Measurements from ENCODE around the gene COG4. TPM values are rescaled to one million over a fixed set of nuclear protein-coding genes. Genes with fewer than 3 reads are reported as not detected.
A peak's percentile ranks its signal among the peaks of the same experiment; 100 is the strongest.

Gene COG4
- total and polyA plus RNA-seq, 2 donors, result 39.6 to 63.3 TPM

DNA sequence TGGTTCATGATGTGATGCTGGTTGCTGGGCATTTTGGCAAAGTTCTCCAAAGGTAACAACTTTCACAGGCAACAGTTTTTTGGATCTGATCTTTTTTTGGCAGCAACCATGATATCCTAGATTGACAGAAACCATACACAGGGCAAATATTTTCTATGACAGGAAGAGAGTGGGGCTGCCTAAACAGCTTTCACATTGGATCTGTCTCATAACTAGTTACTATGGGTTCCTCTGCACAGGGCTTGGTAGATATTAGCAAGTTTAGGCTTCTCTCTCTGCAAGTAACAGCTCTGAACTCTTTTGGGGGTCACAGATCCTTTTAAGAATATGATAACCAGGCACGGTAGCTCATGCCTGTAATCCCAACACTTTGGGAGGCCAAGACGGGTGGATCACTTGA, 28.6 kb downstream of the COG4 start:
- WGBS, result 98% methylated on average over 2 of the region's 2 CpGs
- peaks cover 52 to 64% of the 10 kb centered on the region in 2 donors for H3K36me3 ChIP-seq (ENCODE audit: control insufficient read depth in 2 of 2, insufficient read depth in 2 of 2, low read length in 1 of 2)
- no peaks in the 10 kb centered on the region for H3K9me3 ChIP-seq (ENCODE audit: control insufficient read depth in 2 of 2, insufficient read depth in 1 of 2, low read length in 1 of 2)
- no peak for DNase-seq (ENCODE audit: low read depth in 6 of 9, low spot score in 9 of 9)
- H3K4me1 ChIP-seq (ENCODE audit: control insufficient read depth in 2 of 2, insufficient read depth in 2 of 2, low read length in 2 of 2), result no peaks in the 10 kb centered on the region
- H3K27ac ChIP-seq (ENCODE audit: low read depth in 1 of 2, low read length in 1 of 2), result no peak overlapping the region
- no peaks in the 10 kb centered on the region for H3K27me3 ChIP-seq (ENCODE audit: control insufficient read depth in 2 of 2, insufficient read depth in 1 of 2, low read length in 1 of 2)
- H3K4me3 ChIP-seq (ENCODE audit: low read length in 2 of 2), result no peak overlapping the region

DNA sequence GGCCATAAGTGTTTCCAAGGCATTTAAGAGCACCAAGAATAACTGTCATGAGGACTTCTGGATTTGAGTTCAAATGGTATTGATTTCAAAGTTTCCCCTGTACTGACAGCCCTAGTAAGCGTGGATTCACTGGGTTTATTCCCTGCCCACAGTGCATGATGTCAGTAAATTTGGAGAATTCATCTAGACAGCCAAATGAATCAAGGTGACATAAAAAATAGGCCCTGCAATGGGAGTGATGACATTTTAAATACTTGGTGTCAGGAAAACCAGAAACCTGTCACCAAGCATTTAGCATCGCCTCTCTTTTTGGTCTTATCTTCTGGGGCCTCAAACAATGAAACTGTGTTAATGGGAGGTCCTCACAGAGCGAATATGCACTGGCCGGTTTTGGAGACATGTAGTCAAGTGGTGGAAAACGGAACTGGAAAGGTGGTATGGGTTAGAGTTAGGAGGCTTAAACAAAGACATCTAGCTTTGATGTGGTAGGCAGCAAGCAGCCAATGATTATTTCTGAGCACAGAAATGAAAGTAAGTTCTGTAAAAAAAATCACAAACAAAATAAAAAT, 29.1 kb downstream of the COG4 start:
- Histone ChIP-seq H3K4me3 (ENCODE audit: low read length in 2 of 2) (no peak overlapping the region), H3K36me3 (ENCODE audit: control insufficient read depth in 2 of 2, insufficient read depth in 2 of 2, low read length in 1 of 2) (peaks cover 55 to 66% of the 10 kb centered on the region in 2 donors)
- 66% methylated on average over 5 of the region's 5 CpGs for WGBS

GRCh38 chr16:70493802-70494201, 29.6 kb downstream of the COG4 start:
- no peak for DNase-seq (ENCODE audit: low read depth in 6 of 9, low spot score in 9 of 9)
- 98% methylated on average over 3 of the region's 3 CpGs for WGBS
- H3K36me3 ChIP-seq (ENCODE audit: control insufficient read depth in 2 of 2, insufficient read depth in 2 of 2, low read length in 1 of 2), result peaks cover 55 to 62% of the 10 kb centered on the region in 2 donors
- H3K4me3 ChIP-seq (ENCODE audit: low read length in 2 of 2), result no peak overlapping the region
- H3K4me1 ChIP-seq (ENCODE audit: control insufficient read depth in 2 of 2, insufficient read depth in 2 of 2, low read length in 2 of 2), result no peaks in the 10 kb centered on the region
- H3K27me3 ChIP-seq (ENCODE audit: control insufficient read depth in 2 of 2, insufficient read depth in 1 of 2, low read length in 1 of 2), result no peaks in the 10 kb centered on the region
- no peak overlapping the region for H3K27ac ChIP-seq (ENCODE audit: low read depth in 1 of 2, low read length in 1 of 2)
- no peaks in the 10 kb centered on the region for H3K9me3 ChIP-seq (ENCODE audit: control insufficient read depth in 2 of 2, insufficient read depth in 1 of 2, low read length in 1 of 2)

More for the DNA sequence above, 29.1 kb downstream of the COG4 start:
- Histone ChIP-seq H3K9me3 (ENCODE audit: control insufficient read depth in 2 of 2, insufficient read depth in 1 of 2, low read length in 1 of 2) (no peaks in the 10 kb centered on the region), H3K4me1 (ENCODE audit: control insufficient read depth in 2 of 2, insufficient read depth in 2 of 2, low read length in 2 of 2) (no peaks in the 10 kb centered on the region), H3K27me3 (ENCODE audit: control insufficient read depth in 2 of 2, insufficient read depth in 1 of 2, low read length in 1 of 2) (no peaks in the 10 kb centered on the region), H3K27ac (ENCODE audit: low read depth in 1 of 2, low read length in 1 of 2) (no peak overlapping the region)
- peak in 1 of 9 donors; percentile 9 for DNase-seq (ENCODE audit: low read depth in 6 of 9, low spot score in 9 of 9)

GRCh38 chr16:70490261-70490660, 33.1 kb downstream of the COG4 start:
- H3K27ac ChIP-seq (ENCODE audit: low read depth in 1 of 2, low read length in 1 of 2), result no peak overlapping the region
- H3K4me1 ChIP-seq (ENCODE audit: control insufficient read depth in 2 of 2, insufficient read depth in 2 of 2, low read length in 2 of 2), result no peaks in the 10 kb centered on the region
- no peak for DNase-seq (ENCODE audit: low read depth in 6 of 9, low spot score in 9 of 9)
- H3K36me3 ChIP-seq (ENCODE audit: control insufficient read depth in 2 of 2, insufficient read depth in 2 of 2, low read length in 1 of 2), result peaks cover 42 to 44% of the 10 kb centered on the region in 2 donors
- H3K9me3 ChIP-seq (ENCODE audit: control insufficient read depth in 2 of 2, insufficient read depth in 1 of 2, low read length in 1 of 2), result no peaks in the 10 kb centered on the region
- 80% methylated on average over 6 of the region's 6 CpGs for WGBS
- no peak overlapping the region for H3K4me3 ChIP-seq (ENCODE audit: low read length in 2 of 2)
- no peaks in the 10 kb centered on the region for H3K27me3 ChIP-seq (ENCODE audit: control insufficient read depth in 2 of 2, insufficient read depth in 1 of 2, low read length in 1 of 2)

DNA sequence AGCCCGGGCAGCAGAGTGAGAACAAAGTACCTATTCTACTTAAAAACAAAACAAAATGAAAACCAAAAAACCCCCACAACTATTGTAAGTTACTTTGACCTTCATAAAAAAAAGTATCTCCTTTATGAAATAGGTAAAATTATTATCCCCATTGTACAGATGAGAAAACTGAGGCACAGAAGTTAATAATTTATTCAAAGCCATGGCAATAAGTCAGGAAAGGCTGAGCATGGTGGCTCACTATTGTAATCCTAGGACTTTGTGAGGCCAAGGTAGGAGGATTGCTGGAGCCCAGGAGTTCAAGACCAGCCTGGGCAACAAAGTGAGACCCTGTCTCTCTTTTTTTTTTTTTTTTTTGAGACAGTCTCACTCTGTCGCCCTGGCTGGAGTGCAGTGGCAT, 38.5 kb downstream of the COG4 start:
- over 99% methylated on average over 2 of the region's 2 CpGs for WGBS
- no peak for DNase-seq (ENCODE audit: low read depth in 6 of 9, low spot score in 9 of 9)
- Histone ChIP-seq H3K36me3 (ENCODE audit: control insufficient read depth in 2 of 2, insufficient read depth in 2 of 2, low read length in 1 of 2) (peaks cover 48 to 59% of the 10 kb centered on the region in 2 donors), H3K27me3 (ENCODE audit: control insufficient read depth in 2 of 2, insufficient read depth in 1 of 2, low read length in 1 of 2) (no peaks in the 10 kb centered on the region), H3K4me1 (ENCODE audit: control insufficient read depth in 2 of 2, insufficient read depth in 2 of 2, low read length in 2 of 2) (no peaks in the 10 kb centered on the region), H3K27ac (ENCODE audit: low read depth in 1 of 2, low read length in 1 of 2) (no peak overlapping the region), H3K9me3 (ENCODE audit: control insufficient read depth in 2 of 2, insufficient read depth in 1 of 2, low read length in 1 of 2) (no peaks in the 10 kb centered on the region), H3K4me3 (ENCODE audit: low read length in 2 of 2) (no peak overlapping the region)

DNA sequence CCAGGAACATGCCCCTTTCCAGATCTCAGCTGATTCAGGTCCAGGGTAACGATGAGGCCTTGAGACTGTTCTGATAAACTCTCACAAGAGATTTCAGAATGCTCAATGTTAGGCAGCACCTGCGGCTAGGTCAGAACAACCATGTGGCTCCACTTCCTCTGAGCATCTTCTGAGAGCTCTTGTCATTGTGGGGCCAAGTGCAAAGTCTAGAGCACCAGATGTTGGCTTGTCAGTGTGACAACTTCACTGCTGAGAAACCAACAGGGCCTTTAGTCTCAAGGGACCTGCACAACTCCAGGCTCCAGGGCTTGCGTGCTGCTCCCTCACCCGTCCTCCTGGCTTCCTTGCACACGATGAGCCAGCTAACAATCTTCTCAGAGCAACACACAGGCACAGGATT, 39.9 kb downstream of the COG4 start:
- 97% methylated on average over 5 of the region's 5 CpGs for WGBS
- Histone ChIP-seq H3K4me3 (ENCODE audit: low read length in 2 of 2) (no peak overlapping the region), H3K36me3 (ENCODE audit: control insufficient read depth in 2 of 2, insufficient read depth in 2 of 2, low read length in 1 of 2) (peaks cover 54 to 60% of the 10 kb centered on the region in 2 donors), H3K9me3 (ENCODE audit: control insufficient read depth in 2 of 2, insufficient read depth in 1 of 2, low read length in 1 of 2) (no peaks in the 10 kb centered on the region), H3K27me3 (ENCODE audit: control insufficient read depth in 2 of 2, insufficient read depth in 1 of 2, low read length in 1 of 2) (no peaks in the 10 kb centered on the region), H3K4me1 (ENCODE audit: control insufficient read depth in 2 of 2, insufficient read depth in 2 of 2, low read length in 2 of 2) (no peaks in the 10 kb centered on the region), H3K27ac (ENCODE audit: low read depth in 1 of 2, low read length in 1 of 2) (no peak overlapping the region)
- DNase-seq (ENCODE audit: low read depth in 6 of 9, low spot score in 9 of 9), result no peak

GRCh38 chr16:70482624-70483023, 40.7 kb downstream of the COG4 start:
- Histone ChIP-seq H3K4me1 (ENCODE audit: control insufficient read depth in 2 of 2, insufficient read depth in 2 of 2, low read length in 2 of 2) (no peaks in the 10 kb centered on the region), H3K27ac (ENCODE audit: low read depth in 1 of 2, low read length in 1 of 2) (no peak overlapping the region), H3K4me3 (ENCODE audit: low read length in 2 of 2) (no peak overlapping the region), H3K36me3 (ENCODE audit: control insufficient read depth in 2 of 2, insufficient read depth in 2 of 2, low read length in 1 of 2) (peaks cover 61 to 64% of the 10 kb centered on the region in 2 donors), H3K27me3 (ENCODE audit: control insufficient read depth in 2 of 2, insufficient read depth in 1 of 2, low read length in 1 of 2) (no peaks in the 10 kb centered on the region), H3K9me3 (ENCODE audit: control insufficient read depth in 2 of 2, insufficient read depth in 1 of 2, low read length in 1 of 2) (no peaks in the 10 kb centered on the region)
- no peak for DNase-seq (ENCODE audit: low read depth in 6 of 9, low spot score in 9 of 9)
- WGBS, result 97% methylated on average over 5 of the region's 5 CpGs

GRCh38 chr16:70481929-70482536, 41.3 kb downstream of the COG4 start:
- no peaks in the 10 kb centered on the region for H3K9me3 ChIP-seq (ENCODE audit: control insufficient read depth in 2 of 2, insufficient read depth in 1 of 2, low read length in 1 of 2)
- DNase-seq (ENCODE audit: low read depth in 6 of 9, low spot score in 9 of 9), result no peak
- H3K4me3 ChIP-seq (ENCODE audit: low read length in 2 of 2), result no peak overlapping the region
- no peaks in the 10 kb centered on the region for H3K27me3 ChIP-seq (ENCODE audit: control insufficient read depth in 2 of 2, insufficient read depth in 1 of 2, low read length in 1 of 2)
- 96% methylated on average over 7 of the region's 7 CpGs for WGBS
- H3K4me1 ChIP-seq (ENCODE audit: control insufficient read depth in 2 of 2, insufficient read depth in 2 of 2, low read length in 2 of 2), result no peaks in the 10 kb centered on the region
- no peak overlapping the region for H3K27ac ChIP-seq (ENCODE audit: low read depth in 1 of 2, low read length in 1 of 2)
- peaks cover 60 to 66% of the 10 kb centered on the region in 2 donors for H3K36me3 ChIP-seq (ENCODE audit: control insufficient read depth in 2 of 2, insufficient read depth in 2 of 2, low read length in 1 of 2)

DNA sequence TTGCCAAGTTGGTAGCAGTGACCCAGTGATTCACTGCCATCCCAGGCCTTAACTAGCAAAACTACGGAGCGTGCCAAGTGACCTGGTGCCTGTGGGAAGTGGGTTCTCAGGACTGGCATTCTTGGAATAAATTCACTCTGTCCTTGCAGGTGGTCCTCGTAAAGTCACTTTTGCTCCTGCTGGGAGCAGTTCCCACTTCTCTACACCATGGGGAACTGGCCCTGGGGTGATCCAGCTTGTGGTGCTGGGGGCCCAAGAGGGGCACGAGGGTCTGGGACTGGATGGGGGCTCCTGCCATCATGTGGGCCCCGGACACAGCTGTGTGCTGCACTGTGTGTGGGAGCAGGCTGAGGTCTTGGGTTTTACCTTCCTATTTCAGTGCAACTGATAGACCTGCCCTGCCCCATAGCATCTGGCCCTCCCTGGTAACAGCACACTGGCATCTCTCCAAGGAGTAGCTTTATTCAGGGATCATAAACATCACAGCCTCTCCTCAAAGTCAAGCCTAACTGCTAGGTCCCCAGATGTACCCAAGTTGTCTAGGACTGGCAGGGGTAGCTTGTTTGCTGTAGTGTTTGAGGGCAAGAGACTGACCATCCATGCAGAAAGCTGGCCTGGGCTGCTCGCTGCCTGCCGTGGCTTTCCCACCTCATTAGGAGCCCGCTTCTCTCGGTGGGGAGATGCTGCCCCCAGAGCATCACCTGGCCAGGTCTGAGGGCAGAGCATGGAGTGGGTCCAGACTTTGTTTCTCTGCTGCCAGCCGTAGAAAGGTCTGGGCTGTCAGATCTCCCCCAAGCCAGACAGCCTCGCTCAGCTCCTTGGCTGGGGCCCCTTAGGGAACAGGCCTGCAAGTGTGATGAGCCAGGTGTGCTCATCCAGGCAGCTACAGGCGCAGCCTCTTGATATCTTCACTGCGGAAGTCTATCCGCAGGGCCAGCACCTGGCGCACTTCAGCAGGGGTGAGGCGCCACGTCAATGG, 42.9 kb downstream of the COG4 start:
- Histone ChIP-seq H3K4me3 (ENCODE audit: low read length in 2 of 2) (no peak overlapping the region), H3K9me3 (ENCODE audit: control insufficient read depth in 2 of 2, insufficient read depth in 1 of 2, low read length in 1 of 2) (no peaks in the 10 kb centered on the region), H3K27ac (ENCODE audit: low read depth in 1 of 2, low read length in 1 of 2) (no peak overlapping the region), H3K36me3 (ENCODE audit: control insufficient read depth in 2 of 2, insufficient read depth in 2 of 2, low read length in 1 of 2) (peaks cover 54 to 56% of the 10 kb centered on the region in 2 donors), H3K4me1 (ENCODE audit: control insufficient read depth in 2 of 2, insufficient read depth in 2 of 2, low read length in 2 of 2) (peaks cover 0 to 4% of the 10 kb centered on the region in 2 donors), H3K27me3 (ENCODE audit: control insufficient read depth in 2 of 2, insufficient read depth in 1 of 2, low read length in 1 of 2) (no peaks in the 10 kb centered on the region)
- no peak for DNase-seq (ENCODE audit: low read depth in 6 of 9, low spot score in 9 of 9)
- 97% methylated on average over 17 of the region's 17 CpGs for WGBS
